ENCODE results near the gene KIAA0232.

DNA sequence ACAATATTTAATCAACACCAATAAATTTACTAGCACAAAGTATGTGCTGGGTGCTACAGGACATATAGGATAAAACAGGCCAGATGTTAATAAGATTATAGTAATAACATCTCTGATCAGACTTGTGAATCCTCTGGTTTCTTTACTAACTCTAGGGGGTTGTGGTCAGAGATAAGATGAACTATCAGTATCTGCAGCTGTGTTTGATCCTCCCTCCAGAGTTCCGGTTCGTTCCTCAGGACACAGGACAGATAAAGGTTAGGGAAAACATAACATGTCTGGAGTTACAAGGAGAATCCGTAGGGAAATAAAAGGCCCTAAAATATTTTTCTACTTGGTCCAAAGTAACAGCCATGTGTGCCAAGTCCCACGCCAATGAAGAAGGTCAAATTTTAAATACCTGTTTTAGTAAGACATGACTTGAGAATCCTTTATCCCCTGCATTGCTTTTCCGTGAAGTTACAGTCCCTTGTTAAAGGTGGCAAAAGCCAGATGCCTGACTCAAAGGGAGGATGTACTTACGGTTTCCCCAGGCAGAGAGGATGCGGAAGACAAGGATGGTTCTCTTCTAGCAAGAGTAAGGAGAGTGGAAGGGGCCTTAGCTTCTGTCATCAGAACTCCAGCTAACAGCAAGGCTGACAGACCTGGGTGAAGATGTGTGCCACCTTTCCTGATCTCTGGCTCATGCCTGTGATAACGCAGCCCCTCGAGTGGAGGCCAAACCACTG, 44.4 kb downstream of the KIAA0232 start:
- no peak for TF ChIP-seq POLR2AphosphoS5 (IDR thresholded peaks at IDR 0.05; ENCODE audit: borderline replicate concordance, low read depth, low read length)
- no peak for TF ChIP-seq EZH2 (IDR thresholded peaks at IDR 0.05)
- TF ChIP-seq FOXP2 (optimal IDR thresholded peaks at IDR 0.05; ENCODE audit: control extremely low read depth, extremely low read length, insufficient read depth), result no peak
